KOPT-K1 (cell line): Measurements from ENCODE around the gene LRRTM4.
"Not testable (repeated sequence)": the region's sequence is repeated elsewhere in the genome, so short reads cannot be mapped to it uniquely, and the experiment has no call there.

Experiments used
- H3K27ac ChIP-seq: fragments of 200-600 bp; sonication (generic); 2 replicates; pipeline ENCODE4 v1.5.1; 2016; ENCODE audit warnings: antibody characterized with exemption, mild to moderate bottlenecking, low read depth, low read length; ENCODE audit not compliant: poor library complexity, severe bottlenecking
- H3K36me3 ChIP-seq: fragments of 200-600 bp; sonication (generic); 2 replicates; pipeline ENCODE4 v1.5.1; 2017; ENCODE audit warnings: antibody characterized with exemption, mild to moderate bottlenecking, low read length, moderate library complexity; ENCODE audit not compliant: insufficient read depth
- H3K9me3 ChIP-seq: fragments of 200-600 bp; sonication (generic); 2 replicates; pipeline ENCODE4 v1.5.1; 2017; ENCODE audit warnings: antibody characterized with exemption, low read length, mild to moderate bottlenecking; ENCODE audit not compliant: insufficient read depth, poor library complexity, severe bottlenecking

The LRRTM4 gene

GRCh38 chr2:77192811-77193289 is 329.3 kb downstream of the LRRTM4 start:
- Histone ChIP-seq H3K9me3 (no peaks in the 10 kb centered on the region), H3K36me3 (no peaks in the 10 kb centered on the region), H3K27ac (no peak overlapping the region)

- Histone ChIP-seq H3K9me3 (no peaks in the 10 kb centered on the region), H3K36me3 (no peaks in the 10 kb centered on the region), H3K27ac (no peak overlapping the region)
These were observed 330.5 kb downstream of the LRRTM4 start for GRCh38 chr2:77191665-77192064.

- no peak overlapping the region for H3K27ac ChIP-seq
- no peaks in the 10 kb centered on the region for H3K9me3 ChIP-seq
- no peaks in the 10 kb centered on the region for H3K36me3 ChIP-seq
These were observed 331.3 kb downstream of the LRRTM4 start for GRCh38 chr2:77190721-77191346.

- Histone ChIP-seq H3K9me3 (no peaks in the 10 kb centered on the region), H3K36me3 (no peaks in the 10 kb centered on the region), H3K27ac (no peak overlapping the region)
These were observed 337.1 kb downstream of the LRRTM4 start for GRCh38 chr2:77185052-77185451.

GRCh38 chr2:77179297-77179696 is 342.9 kb downstream of the LRRTM4 start:
- no peaks in the 10 kb centered on the region for H3K36me3 ChIP-seq
- no peaks in the 10 kb centered on the region for H3K9me3 ChIP-seq
- H3K27ac ChIP-seq, result no peak overlapping the region

- H3K9me3 ChIP-seq, H3K36me3 ChIP-seq, H3K27ac ChIP-seq: not testable (repeated sequence)
These were observed 346.9 kb downstream of the LRRTM4 start for GRCh38 chr2:77175266-77175780.

- no peak overlapping the region for H3K27ac ChIP-seq
These were observed 352.8 kb downstream of the LRRTM4 start for GRCh38 chr2:77169426-77169825.

GRCh38 chr2:77164021-77164420 is 358.2 kb downstream of the LRRTM4 start:
- H3K36me3 ChIP-seq, H3K9me3 ChIP-seq, H3K27ac ChIP-seq: not testable (repeated sequence)

More at GRCh38 chr2:77169426-77169825, 352.8 kb downstream of the LRRTM4 start:
- Histone ChIP-seq H3K36me3 (no peaks in the 10 kb centered on the region), H3K9me3 (no peaks in the 10 kb centered on the region)

GRCh38 chr2:77161009-77161408 is 361.2 kb downstream of the LRRTM4 start:
- Histone ChIP-seq H3K36me3 (no peaks in the 10 kb centered on the region), H3K9me3 (peaks cover 4% of the 10 kb centered on the region), H3K27ac (no peak overlapping the region)

GRCh38 chr2:77156599-77156998 is 365.6 kb downstream of the LRRTM4 start:
- Histone ChIP-seq H3K27ac (no peak overlapping the region), H3K9me3 (no peaks in the 10 kb centered on the region), H3K36me3 (no peaks in the 10 kb centered on the region)

GRCh38 chr2:77155511-77155910 is 366.7 kb downstream of the LRRTM4 start:
- H3K36me3 ChIP-seq, result no peaks in the 10 kb centered on the region
- H3K9me3 ChIP-seq, result no peaks in the 10 kb centered on the region
- H3K27ac ChIP-seq, result no peak overlapping the region

GRCh38 chr2:77149565-77149964 is 372.6 kb downstream of the LRRTM4 start:
- Histone ChIP-seq H3K9me3 (no peaks in the 10 kb centered on the region), H3K27ac (no peak overlapping the region), H3K36me3 (no peaks in the 10 kb centered on the region)

GRCh38 chr2:77147153-77147552 is 375.0 kb downstream of the LRRTM4 start:
- H3K9me3 ChIP-seq, result no peaks in the 10 kb centered on the region

GRCh38 chr2:77144772-77145171 is 377.4 kb downstream of the LRRTM4 start:
- H3K36me3 ChIP-seq, result no peaks in the 10 kb centered on the region
- H3K9me3 ChIP-seq, result no peaks in the 10 kb centered on the region
- H3K27ac ChIP-seq, result no peak overlapping the region

More at GRCh38 chr2:77147153-77147552, 375.0 kb downstream of the LRRTM4 start:
- H3K36me3 ChIP-seq, result no peaks in the 10 kb centered on the region
- no peak overlapping the region for H3K27ac ChIP-seq

GRCh38 chr2:77142141-77142540 is 380.0 kb downstream of the LRRTM4 start:
- no peak overlapping the region for H3K27ac ChIP-seq
- no peaks in the 10 kb centered on the region for H3K36me3 ChIP-seq
- no peaks in the 10 kb centered on the region for H3K9me3 ChIP-seq

GRCh38 chr2:77128479-77128878 is 393.7 kb downstream of the LRRTM4 start:
- not testable (repeated sequence) for H3K36me3 ChIP-seq, H3K27ac ChIP-seq, H3K9me3 ChIP-seq
